Panc1 (cell line): Measurements from ENCODE around the gene GGN.

ENCODE experiments used
- POLR2AphosphoS5 ChIP-seq: IDR thresholded peaks from 2 replicates; pipeline ENCODE4 v1.6.1; 2012; ENCODE audit warnings: mild to moderate bottlenecking, low read depth, low read length, moderate library complexity
- SIN3A ChIP-seq: IDR thresholded peaks from 2 replicates; pipeline ENCODE4 v1.6.1; 2012; ENCODE audit warnings: low read depth, mild to moderate bottlenecking, low read length, moderate library complexity, borderline replicate concordance; ENCODE audit not compliant: insufficient read depth
- TF ChIP-seq, protein P1 (sequence below): fragments of 450-650 bp; IDR thresholded peaks from 2 replicates; pipeline ENCODE4 v1.5.1; 2017; ENCODE audit warnings: mild to moderate bottlenecking

DNA sequence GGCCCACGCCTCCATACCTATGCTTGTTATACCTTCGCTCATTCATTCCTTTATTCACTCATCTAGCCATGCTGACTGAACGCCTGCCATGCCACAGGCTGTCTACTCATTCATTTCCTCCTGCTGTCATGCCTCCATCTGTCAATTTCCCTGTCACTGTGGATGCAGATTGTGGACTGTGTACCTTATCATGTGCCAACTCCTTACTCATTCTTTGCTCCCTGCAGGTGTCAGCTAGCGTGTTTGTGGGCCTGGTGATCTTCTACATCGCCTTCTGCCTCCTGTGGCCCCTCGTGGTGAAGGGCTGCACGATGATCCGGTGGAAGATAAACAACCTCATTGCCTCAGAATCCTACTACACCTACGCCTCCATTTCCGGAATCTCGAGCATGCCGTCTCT lies 17.5 kb downstream of the GGN start:
- TF ChIP-seq, protein P1, sequence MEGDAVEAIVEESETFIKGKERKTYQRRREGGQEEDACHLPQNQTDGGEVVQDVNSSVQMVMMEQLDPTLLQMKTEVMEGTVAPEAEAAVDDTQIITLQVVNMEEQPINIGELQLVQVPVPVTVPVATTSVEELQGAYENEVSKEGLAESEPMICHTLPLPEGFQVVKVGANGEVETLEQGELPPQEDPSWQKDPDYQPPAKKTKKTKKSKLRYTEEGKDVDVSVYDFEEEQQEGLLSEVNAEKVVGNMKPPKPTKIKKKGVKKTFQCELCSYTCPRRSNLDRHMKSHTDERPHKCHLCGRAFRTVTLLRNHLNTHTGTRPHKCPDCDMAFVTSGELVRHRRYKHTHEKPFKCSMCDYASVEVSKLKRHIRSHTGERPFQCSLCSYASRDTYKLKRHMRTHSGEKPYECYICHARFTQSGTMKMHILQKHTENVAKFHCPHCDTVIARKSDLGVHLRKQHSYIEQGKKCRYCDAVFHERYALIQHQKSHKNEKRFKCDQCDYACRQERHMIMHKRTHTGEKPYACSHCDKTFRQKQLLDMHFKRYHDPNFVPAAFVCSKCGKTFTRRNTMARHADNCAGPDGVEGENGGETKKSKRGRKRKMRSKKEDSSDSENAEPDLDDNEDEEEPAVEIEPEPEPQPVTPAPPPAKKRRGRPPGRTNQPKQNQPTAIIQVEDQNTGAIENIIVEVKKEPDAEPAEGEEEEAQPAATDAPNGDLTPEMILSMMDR = no peak
- TF ChIP-seq POLR2AphosphoS5 (no peak), SIN3A (no peak)
